NCI-H128 (cell line): ENCODE measurements around the gene CRIM1.

Experiments used
- DNase-seq: peaks from one replicate; lab custom pipeline; 2025; ENCODE audit not compliant: unreplicated experiment; lab: John Stamatoyannopoulos, UW

The CRIM1 gene

DNA sequence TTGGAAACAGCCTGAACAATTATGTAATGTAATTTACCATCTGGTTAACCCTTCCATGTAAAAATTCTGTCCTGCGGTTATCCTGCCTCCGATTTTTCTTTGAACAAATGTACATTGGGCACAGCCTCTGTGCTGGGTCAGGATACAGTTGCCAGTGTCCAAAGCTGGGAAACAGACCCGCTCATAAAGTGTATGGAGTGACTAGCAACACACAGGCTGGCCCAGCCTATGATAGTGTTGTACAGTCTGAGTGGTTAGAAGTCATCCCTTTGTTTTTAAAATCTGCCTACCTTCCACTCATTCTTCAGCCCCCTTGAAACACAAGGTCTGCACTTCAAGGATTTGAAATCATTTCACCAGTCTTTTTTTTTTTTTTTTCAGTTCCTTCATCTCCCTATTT is 192.3 kb downstream of the CRIM1 start:
- DNase-seq: no peak

DNA sequence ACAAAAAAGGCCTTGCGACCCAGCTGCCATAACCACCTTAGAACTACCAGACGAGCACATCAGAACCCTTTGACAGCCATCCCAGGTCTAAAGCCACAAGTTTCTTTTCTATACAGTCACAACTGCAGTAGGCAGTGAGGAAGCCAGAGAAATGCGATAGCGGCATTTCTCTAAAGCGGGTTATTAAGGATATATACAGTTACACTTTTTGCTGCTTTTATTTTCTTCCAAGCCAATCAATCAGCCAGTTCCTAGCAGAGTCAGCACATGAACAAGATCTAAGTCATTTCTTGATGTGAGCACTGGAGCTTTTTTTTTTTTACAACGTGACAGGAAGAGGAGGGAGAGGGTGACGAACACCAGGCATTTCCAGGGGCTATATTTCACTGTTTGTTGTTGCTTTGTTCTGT is 193.6 kb downstream of the CRIM1 start:
- no peak for DNase-seq

DNA sequence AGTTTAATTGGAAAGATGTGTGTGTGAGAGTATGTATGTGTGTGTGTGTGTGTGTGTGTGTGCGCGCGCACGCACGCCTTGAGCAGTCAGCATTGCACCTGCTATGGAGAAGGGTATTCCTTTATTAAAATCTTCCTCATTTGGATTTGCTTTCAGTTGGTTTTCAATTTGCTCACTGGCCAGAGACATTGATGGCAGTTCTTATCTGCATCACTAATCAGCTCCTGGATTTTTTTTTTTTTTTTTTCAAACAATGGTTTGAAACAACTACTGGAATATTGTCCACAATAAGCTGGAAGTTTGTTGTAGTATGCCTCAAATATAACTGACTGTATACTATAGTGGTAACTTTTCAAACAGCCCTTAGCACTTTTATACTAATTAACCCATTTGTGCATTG is 194.4 kb downstream of the CRIM1 start:
- DNase-seq: no peak

DNA sequence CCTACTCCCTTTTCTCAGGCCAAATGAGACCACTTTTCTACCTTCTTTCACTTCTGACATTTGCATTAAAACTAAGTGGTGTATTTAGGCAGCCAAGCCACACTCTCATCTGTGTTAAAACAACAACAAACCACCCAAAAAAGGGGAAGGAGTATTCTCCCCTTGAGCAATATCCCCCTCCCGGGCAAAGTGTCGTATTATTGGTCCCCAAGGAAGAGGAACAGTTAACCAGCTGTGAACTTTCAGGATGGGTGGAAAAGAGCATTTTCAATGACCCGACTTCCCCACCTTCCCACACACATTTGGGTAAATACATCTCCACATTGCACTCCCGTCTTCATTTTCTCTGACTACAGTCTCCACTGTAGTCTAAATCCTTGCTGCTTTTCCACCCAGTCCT is 198.1 kb downstream of the CRIM1 start:
- DNase-seq: no peak

DNA sequence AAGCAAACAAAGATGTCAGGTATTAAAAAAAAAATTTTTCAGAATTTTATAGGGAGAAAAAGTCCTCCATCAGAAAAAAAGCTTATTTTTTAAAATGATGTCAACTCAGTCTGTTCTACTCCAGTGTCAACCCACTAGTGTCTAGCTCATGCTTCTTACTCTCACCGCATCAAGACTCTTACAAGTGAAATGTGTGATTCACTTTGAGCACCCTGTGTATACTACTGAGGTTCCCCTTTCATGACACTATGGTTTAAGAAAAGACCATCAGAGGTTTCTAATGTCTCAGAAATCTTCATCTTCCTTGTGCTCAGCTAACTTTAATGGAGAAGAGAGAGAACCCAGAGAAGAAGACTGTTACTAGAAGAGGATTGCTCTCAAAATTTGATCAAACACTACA is 199.0 kb downstream of the CRIM1 start:
- DNase-seq: no peak

DNA sequence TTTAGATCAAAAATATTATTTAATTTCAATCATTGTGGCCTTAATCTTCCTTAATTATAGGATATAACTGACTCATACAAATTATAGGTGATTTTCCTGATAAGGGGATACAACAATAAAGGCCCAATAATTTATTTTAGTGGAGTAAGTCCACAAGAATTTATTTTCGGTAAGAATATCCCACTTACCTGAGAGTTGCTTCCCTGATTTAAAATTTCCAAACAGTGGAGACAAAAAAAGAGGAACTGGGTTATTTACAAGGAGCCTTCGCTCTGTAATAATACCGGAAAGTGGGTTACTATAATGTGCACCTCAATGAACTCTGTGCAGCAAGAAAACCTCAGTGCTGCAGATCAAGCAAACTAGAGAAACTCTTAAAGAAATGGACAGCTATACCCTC is 200.2 kb downstream of the CRIM1 start:
- DNase-seq: no peak

DNA sequence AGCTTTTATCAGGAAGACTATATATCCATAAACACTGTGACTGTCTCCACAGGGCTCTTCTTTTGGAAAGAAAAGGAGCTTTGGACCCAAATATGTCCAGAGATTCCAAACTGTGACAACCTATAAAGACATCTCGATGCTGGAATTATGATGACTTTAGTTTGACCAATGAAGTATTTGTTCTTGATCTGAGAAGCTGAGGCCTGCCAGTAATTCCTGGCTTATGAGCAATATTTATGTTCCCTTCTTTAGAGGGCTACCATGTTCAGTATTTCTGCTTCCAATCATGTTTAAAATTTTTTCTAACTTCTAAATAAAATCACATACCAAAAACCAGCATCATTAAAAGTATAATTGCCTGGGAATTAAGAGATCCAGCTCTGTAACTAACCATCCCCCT is 201.3 kb downstream of the CRIM1 start:
- DNase-seq: no peak

DNA sequence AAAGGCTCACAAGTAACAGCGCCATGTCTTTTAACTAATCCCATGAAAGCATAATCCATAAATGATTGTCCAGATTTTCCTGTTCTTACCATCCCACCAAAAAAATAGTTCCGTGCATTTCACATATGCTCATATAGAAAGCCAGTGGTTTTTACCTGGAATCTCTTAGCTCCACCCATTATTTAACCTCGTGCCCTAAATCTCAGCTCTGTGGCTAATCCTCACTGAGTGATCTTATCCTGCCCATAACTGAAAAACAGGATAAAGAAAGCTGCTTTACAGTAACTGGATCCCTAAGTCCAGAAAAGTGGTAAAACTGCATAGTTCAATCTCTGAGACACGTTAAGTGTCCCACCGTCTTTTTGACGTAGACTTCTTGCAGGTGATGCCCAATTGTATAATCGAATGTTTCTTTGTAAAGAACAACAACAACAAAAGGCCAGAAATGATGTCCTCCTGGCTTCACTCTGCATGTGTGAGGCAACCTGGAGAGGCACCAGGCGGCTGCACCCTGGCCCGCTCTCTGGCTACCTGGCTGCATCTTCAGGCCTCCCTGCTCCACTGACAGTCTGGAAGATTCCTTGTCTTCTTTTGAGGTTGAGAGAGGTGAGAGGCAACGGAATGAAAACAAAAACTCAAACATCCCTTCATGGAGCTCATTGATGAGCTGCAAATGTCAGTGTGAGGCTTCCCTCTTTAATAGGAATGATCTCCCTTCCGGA is 203.8 kb downstream of the CRIM1 start:
- no peak for DNase-seq

DNA sequence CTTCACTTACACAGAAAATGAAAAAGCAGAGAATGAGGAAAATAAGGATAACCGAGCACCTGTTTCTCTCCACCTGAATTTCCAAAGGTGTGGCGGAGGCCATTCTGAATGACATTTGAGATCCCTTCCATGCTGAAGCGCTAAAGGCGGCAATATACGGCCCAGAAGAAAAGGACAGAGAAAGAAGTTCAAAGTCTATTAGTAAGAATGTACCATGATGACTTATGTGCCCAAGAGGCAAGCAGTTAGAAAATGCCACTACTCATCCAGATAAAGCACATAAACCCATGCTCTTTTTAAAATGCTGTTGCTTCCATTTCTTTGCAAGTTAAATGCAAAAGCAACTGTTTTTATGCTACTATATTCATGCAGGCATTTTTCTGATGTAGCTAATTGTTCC is 205.1 kb downstream of the CRIM1 start:
- DNase-seq: no peak

DNA sequence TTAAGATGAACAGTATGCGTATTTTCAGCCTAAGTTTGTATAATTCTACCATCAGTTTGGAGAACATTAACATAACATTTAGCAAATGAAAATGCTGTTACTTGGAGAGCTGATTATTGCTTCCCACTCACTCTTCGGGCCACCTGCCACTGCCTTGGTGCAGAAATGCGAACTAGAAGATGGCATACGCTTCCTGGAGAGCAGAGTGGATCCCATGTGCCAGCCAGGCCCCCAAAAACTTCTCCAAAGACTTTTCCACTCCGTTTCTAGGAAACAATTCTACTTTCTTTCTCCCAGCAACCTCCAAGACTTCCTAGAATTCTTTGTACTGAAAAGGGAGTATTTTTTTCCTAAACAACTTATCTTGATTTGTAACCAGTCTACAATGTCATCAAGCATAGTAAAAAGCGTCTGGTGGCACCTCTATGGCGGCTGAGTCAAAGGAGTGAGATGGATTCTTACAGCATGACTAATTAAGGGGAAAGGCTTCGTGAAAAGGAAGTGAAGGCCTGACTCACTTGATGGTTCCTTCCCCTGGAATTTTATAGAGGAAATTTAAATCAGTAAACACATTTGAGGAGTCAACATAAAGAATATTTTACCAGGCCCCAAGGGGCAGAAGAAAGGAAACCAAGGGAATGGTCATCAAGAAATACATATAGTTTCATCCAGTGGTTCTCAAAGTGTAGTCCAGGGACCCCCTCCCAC is 205.8 kb downstream of the CRIM1 start:
- DNase-seq: no peak

DNA sequence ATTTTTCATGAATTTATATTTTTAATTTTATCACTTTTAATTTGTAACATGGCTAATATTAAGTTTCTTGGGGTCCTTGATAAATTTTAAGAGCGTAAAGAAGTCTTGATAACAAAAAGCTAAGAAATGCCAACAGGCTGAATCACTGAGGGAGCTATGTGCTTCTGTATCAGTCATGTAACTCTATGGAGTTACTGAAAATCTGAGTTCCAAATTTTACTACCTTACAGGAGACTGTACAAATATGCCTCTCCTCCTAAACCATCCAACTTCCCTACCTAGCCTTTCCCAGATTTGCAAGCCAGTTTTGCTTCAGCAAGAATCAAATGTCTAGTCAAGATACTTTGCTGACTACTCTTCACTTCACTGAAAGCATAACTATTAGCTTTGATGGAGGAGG is 206.7 kb downstream of the CRIM1 start:
- no peak for DNase-seq

DNA sequence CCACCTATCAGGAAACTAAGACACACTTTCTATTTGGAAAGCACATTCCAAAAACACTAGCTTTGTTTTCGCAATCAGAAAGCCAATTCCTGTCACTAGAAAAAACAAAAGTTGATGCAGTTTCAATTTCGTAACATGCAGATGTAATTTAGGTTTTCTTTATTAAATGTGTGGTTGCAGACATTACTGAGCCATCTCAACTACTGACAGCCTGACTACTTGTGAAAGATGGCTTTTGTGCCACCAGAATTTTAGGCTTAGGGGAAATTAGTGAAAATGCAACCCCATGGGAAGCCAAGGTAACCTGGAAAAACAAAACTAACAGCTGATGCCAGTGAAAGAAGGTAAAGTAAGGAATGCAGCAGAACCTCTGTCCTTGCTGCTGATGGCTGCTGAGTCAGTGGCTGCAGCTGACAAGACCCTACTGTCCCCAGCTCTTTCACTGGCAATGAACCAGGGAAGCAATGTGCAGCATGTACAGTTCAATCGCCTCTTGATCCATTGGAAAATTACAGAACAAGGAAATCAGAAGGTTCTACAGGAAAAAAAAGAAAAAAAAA is 207.5 kb downstream of the CRIM1 start:
- no peak for DNase-seq

DNA sequence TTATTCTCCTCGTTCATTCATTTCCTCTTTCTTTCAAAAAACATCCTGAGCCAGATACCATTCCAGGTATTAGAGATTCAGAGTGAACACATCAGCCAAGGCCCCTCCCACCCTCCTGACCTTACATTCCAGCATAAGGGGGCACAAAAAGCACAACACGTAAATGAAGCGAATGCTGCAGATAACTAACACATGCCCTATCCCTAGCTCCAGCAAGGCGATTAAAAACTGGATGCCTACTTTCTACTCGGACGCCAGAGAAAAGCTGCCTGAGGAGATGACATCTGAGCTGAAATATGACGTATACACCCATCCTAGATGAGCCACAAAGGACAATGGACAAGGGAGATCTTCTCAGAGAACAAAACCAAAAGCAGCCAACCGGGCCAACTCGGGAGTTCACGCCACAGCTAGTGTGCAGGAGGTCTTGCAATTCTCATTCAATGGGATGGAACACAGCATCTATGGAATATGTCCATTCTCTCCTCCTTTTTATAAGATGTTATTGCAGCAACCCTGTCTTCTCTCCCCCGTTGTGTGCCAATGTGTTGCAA is 208.9 kb downstream of the CRIM1 start:
- no peak for DNase-seq

DNA sequence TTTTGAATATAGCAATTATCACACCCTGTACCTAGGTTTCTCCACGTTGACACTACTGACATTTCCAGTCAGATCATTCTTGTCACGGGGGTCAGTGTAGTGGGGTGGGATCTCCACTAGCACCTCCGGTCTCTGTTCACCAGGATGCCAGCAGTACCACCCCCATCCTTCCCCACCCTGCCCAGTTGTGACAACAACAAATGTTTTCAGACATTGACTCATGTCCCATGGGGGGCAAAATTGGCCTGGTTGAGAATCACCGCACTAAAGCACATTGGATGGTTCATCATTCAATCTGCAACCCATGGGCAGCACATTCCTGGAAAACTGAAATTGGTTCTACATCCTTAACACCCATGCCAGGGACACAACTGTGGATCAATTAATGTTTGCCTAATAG is 210.1 kb downstream of the CRIM1 start:
- no peak for DNase-seq

DNA sequence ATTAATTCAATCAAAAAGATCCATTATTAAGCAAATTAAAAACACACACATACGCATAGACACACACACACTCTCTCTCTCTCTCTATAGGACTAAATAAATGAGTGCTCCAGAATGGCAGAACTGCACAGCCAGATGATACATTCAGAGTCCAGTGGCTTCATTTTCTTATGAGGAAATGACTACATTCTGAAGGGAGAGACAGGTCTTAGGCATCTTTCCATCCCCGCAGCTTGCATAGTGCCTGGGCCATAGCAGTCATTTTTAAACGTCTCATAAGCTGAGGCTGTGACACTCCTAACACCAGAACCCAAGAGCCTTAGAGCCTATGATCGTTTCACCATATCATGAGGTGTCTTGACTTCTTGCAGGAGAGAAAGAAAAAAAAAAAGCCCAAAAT is 211.3 kb downstream of the CRIM1 start:
- no peak for DNase-seq

DNA sequence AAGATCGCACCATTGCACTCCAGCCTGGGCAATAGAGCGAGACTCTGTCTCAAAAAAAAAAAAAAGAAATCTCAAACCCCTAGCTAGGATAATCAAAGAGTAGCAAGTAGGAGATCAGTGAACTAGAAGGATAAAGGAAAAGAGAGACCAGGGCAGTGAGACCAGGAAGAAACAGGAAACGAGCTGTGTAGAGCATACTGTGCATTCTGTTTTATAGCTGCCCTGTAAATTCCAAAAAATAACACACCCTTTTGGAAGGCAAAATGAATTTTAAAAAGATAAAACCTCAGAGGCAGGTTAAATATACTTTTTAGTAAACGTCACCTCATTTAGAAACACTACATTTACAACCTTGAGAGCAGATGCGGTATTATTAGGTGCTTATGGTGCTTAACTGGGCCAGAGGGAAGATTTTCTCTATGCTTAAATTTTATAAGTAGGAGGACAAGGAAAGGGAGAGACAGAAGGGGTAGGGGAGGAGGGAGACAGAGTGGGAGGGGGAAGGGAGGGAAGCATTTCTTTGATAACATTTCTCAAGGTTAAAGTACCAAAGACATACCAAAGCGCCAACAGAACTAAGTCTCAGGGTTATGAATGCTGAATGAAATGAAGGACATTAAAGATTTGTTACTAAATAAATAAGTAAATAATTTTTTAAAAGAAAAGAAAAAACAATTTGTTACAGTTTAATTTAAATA is 212.3 kb downstream of the CRIM1 start:
- DNase-seq: no peak

DNA sequence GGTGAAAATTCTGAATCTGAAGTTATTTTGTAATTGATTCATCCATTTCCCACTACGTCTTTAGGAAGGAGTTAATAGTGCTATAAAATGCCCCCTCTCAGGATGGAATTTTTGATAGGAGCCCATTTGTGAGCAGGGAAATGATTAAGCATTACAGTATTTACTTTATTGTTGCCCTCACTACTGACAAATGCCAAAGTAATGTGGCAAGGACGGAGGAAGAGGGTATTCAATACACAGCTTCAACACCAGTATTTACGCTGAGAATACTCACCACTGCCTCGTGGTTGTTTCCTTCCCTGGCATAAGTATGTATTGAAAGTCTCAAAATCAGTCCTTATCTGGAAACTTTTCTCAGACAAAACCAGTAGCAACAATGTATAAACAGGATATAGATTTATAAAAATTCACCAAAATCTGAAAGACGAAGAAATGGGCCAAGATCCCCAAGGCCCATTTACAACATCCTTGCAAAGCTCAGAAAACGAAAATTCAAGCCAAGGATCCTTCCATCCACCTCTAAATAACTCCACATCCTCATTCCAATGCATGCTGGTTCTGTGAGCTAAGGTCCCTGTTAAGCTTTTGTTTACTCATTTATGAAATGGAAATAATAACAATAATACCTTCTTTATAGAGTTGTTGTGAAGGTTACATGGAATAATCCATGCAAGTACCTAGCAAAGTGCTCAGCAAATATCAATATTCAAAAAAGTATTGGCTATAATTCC is 213.1 kb downstream of the CRIM1 start:
- no peak for DNase-seq

DNA sequence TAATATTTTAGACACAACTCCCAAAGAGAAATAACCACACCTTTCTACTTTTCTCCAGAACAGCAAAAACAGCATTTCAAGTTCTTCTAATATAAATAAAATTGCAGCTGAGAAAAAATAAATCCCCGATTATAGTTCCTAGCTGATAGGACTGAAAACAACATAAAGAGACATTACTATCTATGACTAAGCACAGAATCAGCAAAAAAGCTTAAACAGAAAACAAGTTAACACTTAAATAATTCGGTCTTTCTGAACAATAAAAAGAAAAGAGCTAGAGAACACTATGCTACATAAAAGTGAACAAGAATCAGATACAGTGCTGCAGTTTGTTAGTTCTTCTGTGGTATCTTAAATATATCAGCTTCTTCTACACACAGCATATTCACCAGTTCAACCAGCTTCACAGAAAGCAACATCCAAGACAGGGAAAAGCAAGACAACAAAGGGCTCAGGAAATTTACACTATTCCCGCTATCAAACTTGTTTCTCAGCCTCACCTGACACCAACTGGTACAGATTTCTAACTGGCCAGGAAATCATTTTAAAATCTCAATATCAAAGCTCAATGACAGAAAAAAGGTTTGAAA is 213.8 kb downstream of the CRIM1 start:
- no peak for DNase-seq

DNA sequence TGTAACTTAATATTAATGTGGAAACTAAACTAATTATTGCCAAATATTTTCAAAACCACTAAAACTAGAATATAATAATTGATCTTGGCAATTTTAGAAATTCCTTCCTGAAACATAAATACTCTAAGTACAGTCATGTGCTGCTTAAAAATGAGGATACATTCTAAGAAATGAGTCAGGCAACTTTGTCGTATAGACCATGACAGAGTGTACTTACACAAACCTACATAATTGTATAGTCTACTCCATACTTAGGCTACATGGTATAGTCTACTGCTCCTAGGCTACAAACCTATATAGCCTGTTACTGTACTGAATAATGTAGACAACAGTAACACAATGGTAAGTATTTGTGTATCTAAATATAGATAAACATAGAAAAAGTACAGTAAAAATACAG is 214.8 kb downstream of the CRIM1 start:
- DNase-seq: no peak

DNA sequence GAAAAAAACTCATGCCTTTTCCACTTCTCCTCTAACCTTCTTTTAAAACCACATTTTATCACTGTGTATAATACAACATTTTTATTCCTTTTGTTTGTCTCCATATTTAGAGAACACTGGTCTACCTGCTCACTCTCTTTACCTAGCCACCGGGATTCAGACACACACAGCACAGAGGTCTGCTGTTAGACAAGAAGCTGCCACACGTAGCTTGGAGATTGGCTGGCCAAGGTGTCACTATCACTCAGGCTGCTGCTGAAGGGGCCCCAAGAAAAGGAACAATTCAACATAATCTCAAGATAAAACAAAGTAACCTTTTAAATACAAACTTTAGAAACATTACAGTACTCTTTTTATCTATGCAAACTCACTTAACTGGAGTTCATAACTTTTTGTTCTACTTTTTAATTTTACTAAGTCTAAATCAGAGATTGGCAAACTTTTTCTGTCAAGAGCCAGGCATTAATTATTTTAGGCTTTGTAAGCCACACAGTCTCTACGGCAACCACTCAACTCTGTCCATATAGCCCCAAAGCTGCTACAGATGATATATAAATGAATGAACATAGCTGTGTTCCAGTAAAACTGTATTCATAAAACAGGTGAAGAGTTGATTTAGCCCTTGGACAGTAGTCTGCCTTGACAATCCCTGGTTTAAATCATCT is 216.6 kb downstream of the CRIM1 start:
- DNase-seq: no peak
